H9 (cell line): Measurements from ENCODE around the gene PTCSC3. TPM values are rescaled to one million over a fixed set of nuclear protein-coding genes. Genes with fewer than 3 reads are reported as not detected.

ENCODE experiments used
- DNase-seq: peaks from one replicate; pipeline ENCODE4 v3.0.0-alpha.2; 2017
- H2AFZ ChIP-seq: one replicate; pipeline ENCODE4 v1.6.1; 2013; ENCODE audit warnings: mild to moderate bottlenecking, low read length, control low read depth, moderate library complexity
- H2AK5ac ChIP-seq: 2 replicates; pipeline ENCODE4 v1.6.1; 2013; ENCODE audit warnings: low read length, control low read depth, mixed read lengths; ENCODE audit not compliant: insufficient read length
- H2BK120ac ChIP-seq: one replicate; pipeline ENCODE4 v1.6.1; 2013; ENCODE audit warnings: low read depth, mild to moderate bottlenecking, low read length, control low read depth, inconsistent platforms; ENCODE audit not compliant: poor library complexity, severe bottlenecking
- H2BK12ac ChIP-seq: 2 replicates; pipeline ENCODE4 v1.6.1; 2013; ENCODE audit warnings: low read length, control low read depth, mixed read lengths, low read depth; ENCODE audit not compliant: insufficient read length
- H2BK15ac ChIP-seq: 2 replicates; pipeline ENCODE4 v1.6.1; 2013; ENCODE audit warnings: low read depth, low read length, control low read depth
- H2BK20ac ChIP-seq: one replicate; pipeline ENCODE4 v1.6.1; 2013; ENCODE audit warnings: low read depth, mild to moderate bottlenecking, low read length, control low read depth, inconsistent platforms; ENCODE audit not compliant: poor library complexity, severe bottlenecking
- H2BK5ac ChIP-seq: 2 replicates; pipeline ENCODE4 v1.6.1; 2013; ENCODE audit warnings: low read length, control low read depth, mixed read lengths; ENCODE audit not compliant: insufficient read length
- H3K14ac ChIP-seq: 2 replicates; pipeline ENCODE4 v1.6.1; 2013; ENCODE audit warnings: low read length, control low read depth; ENCODE audit not compliant: insufficient read depth
- H3K18ac ChIP-seq: 2 replicates; pipeline ENCODE4 v1.6.1; 2013; ENCODE audit warnings: low read depth, mild to moderate bottlenecking, mixed read lengths, low read length, control low read depth; ENCODE audit not compliant: insufficient read length
- H3K23ac ChIP-seq: 2 replicates; pipeline ENCODE4 v1.6.1; 2013; ENCODE audit warnings: low read length, control low read depth, mixed read lengths, low read depth; ENCODE audit not compliant: insufficient read length
- H3K23me2 ChIP-seq: 2 replicates; pipeline ENCODE4 v1.6.1; 2013; ENCODE audit warnings: low read depth, mild to moderate bottlenecking, mixed read lengths, low read length, control low read depth; ENCODE audit not compliant: insufficient read length, poor library complexity, severe bottlenecking
- H3K27ac ChIP-seq: 2 replicates; pipeline ENCODE4 v1.5.1; 2013; ENCODE audit warnings: low read length, control low read depth, mixed read lengths, low read depth; ENCODE audit not compliant: insufficient read length
- H3K27me3 ChIP-seq: 2 replicates; pipeline ENCODE4 v1.6.1; 2013; ENCODE audit warnings: low read length, control low read depth, inconsistent platforms; ENCODE audit not compliant: insufficient read depth
- H3K4ac ChIP-seq: 2 replicates; pipeline ENCODE4 v1.6.1; 2013; ENCODE audit warnings: low read depth, mild to moderate bottlenecking, control low read depth, inconsistent platforms, low read length, moderate library complexity
- H3K4me1 ChIP-seq: 2 replicates; pipeline ENCODE4 v1.6.1; 2013; ENCODE audit warnings: low read length, control low read depth, inconsistent platforms; ENCODE audit not compliant: insufficient read depth
- H3K4me2 ChIP-seq: 2 replicates; pipeline ENCODE4 v1.6.1; 2013; ENCODE audit warnings: low read length, control low read depth, mixed read lengths; ENCODE audit not compliant: insufficient read length, insufficient read depth
- H3K56ac ChIP-seq: 2 replicates; pipeline ENCODE4 v1.6.1; 2013; ENCODE audit warnings: low read depth, mild to moderate bottlenecking, mixed read lengths, low read length, control low read depth; ENCODE audit not compliant: insufficient read length
- H3K79me1 ChIP-seq: 2 replicates; pipeline ENCODE4 v1.6.1; 2013; ENCODE audit warnings: low read depth, mild to moderate bottlenecking, moderate library complexity, low read length, control low read depth, inconsistent platforms; ENCODE audit not compliant: insufficient read depth, poor library complexity, severe bottlenecking
- H3K79me2 ChIP-seq: 2 replicates; pipeline ENCODE4 v1.6.1; 2013; ENCODE audit warnings: low read length, control low read depth, inconsistent platforms; ENCODE audit not compliant: insufficient read depth
- H3K9ac ChIP-seq: 2 replicates; pipeline ENCODE4 v1.6.1; 2013; ENCODE audit warnings: low read length, control low read depth, mixed read lengths; ENCODE audit not compliant: insufficient read length; ENCODE audit errors: extremely low read depth
- H3K9me3 ChIP-seq: one replicate; pipeline ENCODE4 v1.6.1; 2013; ENCODE audit warnings: low read depth, low read length, inconsistent platforms; ENCODE audit not compliant: control insufficient read depth
- H3T11ph ChIP-seq: one replicate; pipeline ENCODE4 v1.6.1; 2013; ENCODE audit warnings: mild to moderate bottlenecking, low read length, control low read depth, inconsistent platforms
- H4K20me1 ChIP-seq: one replicate; pipeline ENCODE4 v1.6.1; 2013; ENCODE audit not compliant: control insufficient read depth, insufficient read length, insufficient read depth
- H4K5ac ChIP-seq: 2 replicates; pipeline ENCODE4 v1.6.1; 2013; ENCODE audit warnings: low read depth, mild to moderate bottlenecking, mixed read lengths, low read length, control low read depth; ENCODE audit not compliant: insufficient read length
- H4K8ac ChIP-seq: replicated peaks from 2 replicates; pipeline ENCODE4 v1.6.1; 2013; ENCODE audit warnings: low read length, control low read depth, mixed read lengths, low read depth; ENCODE audit not compliant: insufficient read length
- H4K91ac ChIP-seq: 2 replicates; pipeline ENCODE4 v1.6.1; 2013; ENCODE audit warnings: low read depth, mild to moderate bottlenecking, moderate library complexity, mixed read lengths, low read length, control low read depth; ENCODE audit not compliant: insufficient read length
- H3K27ac Mint-ChIP-seq, 3 experiments: 2 replicates in 2 of 3; 3 replicates in 1 of 3; pipeline ENCODE4 v1.8.0; 2020 to 2021; ENCODE audit warnings: mixed read lengths in 3 of 3, mild to moderate bottlenecking in 1 of 3, moderate library complexity in 1 of 3
- H3K27me3 Mint-ChIP-seq: 2 replicates; pipeline ENCODE4 v1.8.0; 2021; ENCODE audit warnings: low read depth, mild to moderate bottlenecking, moderate library complexity, mixed read lengths
- H3K36me3 Mint-ChIP-seq, 3 experiments: 2 replicates in 2 of 3; 3 replicates in 1 of 3; pipeline ENCODE4 v1.8.0; 2020 to 2021; ENCODE audit warnings: low read depth in 3 of 3, mixed read lengths in 3 of 3; ENCODE audit not compliant: insufficient read depth in 1 of 3
- H3K4me1 Mint-ChIP-seq, 2 experiments: 2 replicates each; pipeline ENCODE4 v1.8.0; 2020; ENCODE audit warnings: mixed read lengths in 2 of 2
- H3K4me3 Mint-ChIP-seq, 2 experiments: 2 replicates in 1 of 2; 3 replicates in 1 of 2; pipeline ENCODE4 v1.8.0; 2020 to 2021; ENCODE audit warnings: mild to moderate bottlenecking in 2 of 2, mixed read lengths in 2 of 2, moderate library complexity in 1 of 2
- H3K9me3 Mint-ChIP-seq, 2 experiments: 2 replicates in 1 of 2; 3 replicates in 1 of 2; pipeline ENCODE4 v1.8.0; 2020; ENCODE audit warnings: mild to moderate bottlenecking in 2 of 2, mixed read lengths in 2 of 2, moderate library complexity in 1 of 2
- CTCF ChIP-seq: fragments of 200-600 bp; sonication (generic); conservative IDR thresholded peaks from 3 replicates; pipeline ENCODE4 v1.8.0; 2021; ENCODE audit warnings: antibody characterized with exemption, mild to moderate bottlenecking
- WGBS: extraction: QIAGEN DNeasy Blood & Tissue Kit; methylation state at CpG from one replicate; pipeline ENCODE4 v1.1.7; 2013; ENCODE audit warnings: missing lambda C conversion rate, low lambda C conversion rate, mixed read lengths; ENCODE audit not compliant: insufficient read length; ENCODE audit errors: extremely low coverage; 5-methylcytosine and 5-hydroxymethylcytosine counted together
- total RNA-seq: library from RNA; stranded (reverse); gene quantifications from 2 replicates; pipeline ENCODE4 v1.2.1, GENCODE V29; 2021

PTCSC3 gene
- total RNA-seq, 1 experiment from 2014 or later, result not detected

- H2BK15ac ChIP-seq, result no peak overlapping the region
- no peaks in the 10 kb centered on the region for H3K27me3 ChIP-seq
- no peak overlapping the region for H4K91ac ChIP-seq
- no peaks in the 10 kb centered on the region for H3K9me3 ChIP-seq
- H3K27ac ChIP-seq, result no peak overlapping the region
- Mint-ChIP-seq H3K27me3 (no peaks in the 10 kb centered on the region; the same call in 1 of the 2 replicates), H3K4me1 (peaks cover 16 to 19% of the 10 kb centered on the region in 2 experiments), H3K9me3 (no peaks in the 10 kb centered on the region), H3K36me3 (no peaks in the 10 kb centered on the region), H3K4me3 (no peak overlapping the region), H3K27ac (no peak overlapping the region)
- no peak overlapping the region for H2AFZ ChIP-seq
- no peaks in the 10 kb centered on the region for H3K23me2 ChIP-seq
- H3K56ac ChIP-seq, result no peak overlapping the region
- no peak overlapping the region for H2BK12ac ChIP-seq
- H3K18ac ChIP-seq, result no peak overlapping the region
- no peaks in the 10 kb centered on the region for H4K20me1 ChIP-seq
- no peak overlapping the region for H2AK5ac ChIP-seq
- H3K4me2 ChIP-seq, result no peak overlapping the region
- H3K79me1 ChIP-seq, result no peaks in the 10 kb centered on the region
- no peak overlapping the region for H3K14ac ChIP-seq
- H4K5ac ChIP-seq, result no peak overlapping the region
- no peak overlapping the region for H3K4ac ChIP-seq
- H3T11ph ChIP-seq, result no peak overlapping the region
- H3K23ac ChIP-seq, result no peak overlapping the region
- H2BK120ac ChIP-seq, result no peak overlapping the region
- H3K79me2 ChIP-seq, result no peaks in the 10 kb centered on the region
- no peak overlapping the region for H4K8ac ChIP-seq
- H3K4me1 ChIP-seq, result peaks cover 4% of the 10 kb centered on the region; the same call in 1 of the 2 replicates
- no peak overlapping the region for H3K9ac ChIP-seq
- no peak for TF ChIP-seq CTCF
- no peak overlapping the region for H2BK20ac ChIP-seq
- H2BK5ac ChIP-seq, result no peak overlapping the region
- DNase-seq, result no peak
- WGBS, result no CpG with 5 or more reads among the region's 3 CpGs
Measured at GRCh38 chr14:36171607-36172006, 4.9 kb downstream of the PTCSC3 start.
